ENCODE data around the gene KRTAP10-2.

Gene KRTAP10-2

GRCh38 chr21:44531606-44532564 lies 19.4 kb downstream of the KRTAP10-2 start:
- no peak for TF ChIP-seq ZNF274 (IDR thresholded peaks at IDR 0.05; ENCODE audit: low read depth, low read length)

GRCh38 chr21:44530903-44531605 lies 20.3 kb downstream of the KRTAP10-2 start:
- TF ChIP-seq ZNF274 (IDR thresholded peaks at IDR 0.05; ENCODE audit: low read depth, low read length) = no peak
- no peak overlapping the region for H3K4me3 ChIP-seq (ENCODE audit: low read length)

More at GRCh38 chr21:44531606-44532564, 19.4 kb downstream of the KRTAP10-2 start:
- no peak overlapping the region for H3K4me3 ChIP-seq (ENCODE audit: low read length)

GRCh38 chr21:44530221-44530902 lies 20.9 kb downstream of the KRTAP10-2 start:
- no peak for TF ChIP-seq ZNF274 (IDR thresholded peaks at IDR 0.05; ENCODE audit: low read depth, low read length)
- no peak overlapping the region for H3K4me3 ChIP-seq (ENCODE audit: low read length)

- H3K4me3 ChIP-seq (ENCODE audit: low read length) = no peak overlapping the region
- TF ChIP-seq ZNF274 (IDR thresholded peaks at IDR 0.05; ENCODE audit: low read depth, low read length) = no peak
These were observed 21.7 kb downstream of the KRTAP10-2 start for GRCh38 chr21:44529503-44530125.

GRCh38 chr21:44529011-44529421 lies 22.3 kb downstream of the KRTAP10-2 start:
- TF ChIP-seq ZNF274 (IDR thresholded peaks at IDR 0.05; ENCODE audit: low read depth, low read length) = no peak
- H3K4me3 ChIP-seq (ENCODE audit: low read length) = no peak overlapping the region

GRCh38 chr21:44528634-44528995 lies 22.7 kb downstream of the KRTAP10-2 start:
- no peak overlapping the region for H3K4me3 ChIP-seq (ENCODE audit: low read length)
- no peak for TF ChIP-seq ZNF274 (IDR thresholded peaks at IDR 0.05; ENCODE audit: low read depth, low read length)

- H3K4me3 ChIP-seq (ENCODE audit: low read length) = no peak overlapping the region
- no peak for TF ChIP-seq ZNF274 (IDR thresholded peaks at IDR 0.05; ENCODE audit: low read depth, low read length)
These were observed 23.2 kb downstream of the KRTAP10-2 start for GRCh38 chr21:44527983-44528633.

- TF ChIP-seq ZNF274 (IDR thresholded peaks at IDR 0.05; ENCODE audit: low read depth, low read length) = no peak
- H3K4me3 ChIP-seq (ENCODE audit: low read length) = no peak overlapping the region
These were observed 23.9 kb downstream of the KRTAP10-2 start for GRCh38 chr21:44527156-44527982.

GRCh38 chr21:44526096-44526997 lies 25.0 kb downstream of the KRTAP10-2 start:
- TF ChIP-seq ZNF274 (IDR thresholded peaks at IDR 0.05; ENCODE audit: low read depth, low read length) = no peak
- no peak overlapping the region for H3K4me3 ChIP-seq (ENCODE audit: low read length)

GRCh38 chr21:44525391-44526095 lies 25.8 kb downstream of the KRTAP10-2 start:
- no peak for TF ChIP-seq ZNF274 (IDR thresholded peaks at IDR 0.05; ENCODE audit: low read depth, low read length)
- no peak overlapping the region for H3K4me3 ChIP-seq (ENCODE audit: low read length)
